Pancreas (tissue), 10 donors: ENCODE data around the gene PHF21A. TPM values are rescaled to one million over a fixed set of nuclear protein-coding genes. Genes with fewer than 3 reads are reported as not detected.

Source experiments
- ATAC-seq, 4 donors: fragments of 200-7000 bp; cut with Tn5 transposase; one replicate each; pipeline versions ENCODE4 v1.8.0 to v1.9.1; 2020; ENCODE audit warnings: mild to moderate bottlenecking in 4 of 4, moderate library complexity in 4 of 4
- DNase-seq, 6 donors: peaks; one replicate each; pipeline ENCODE4 v3.0.0-alpha.2; 2020
- FAIRE-seq: peaks from 2 replicates; lab custom pipeline; 2012; peaks lifted over from hg19 to GRCh38; lab: Jason Lieb, UNC
- H3K27ac ChIP-seq, 4 donors: fragments of 200-600 bp; sonication (generic); 1 replicate in 3 of 4; 2 replicates in 1 of 4; pipeline versions ENCODE4 v1.5.0 to v1.8.0; 2020
- H3K27me3 ChIP-seq, 4 donors: fragments of 200-600 bp; one replicate each; pipeline ENCODE4 v1.8.0; 2021
- H3K36me3 ChIP-seq, 3 donors: fragments of 200-600 bp; sonication (generic) in 1 of 3; one replicate each; pipeline versions ENCODE4 v1.5.0 to v1.8.0; 2020 to 2021
- H3K4me1 ChIP-seq, 3 donors: fragments of 200-600 bp; one replicate each; pipeline ENCODE4 v1.8.0; 2021
- H3K4me3 ChIP-seq, 4 donors: fragments of 200-600 bp; sonication (generic) in 2 of 4; one replicate each; pipeline versions ENCODE4 v1.5.0 to v1.8.0; 2020 to 2021
- H3K9me3 ChIP-seq, 4 donors: fragments of 200-600 bp; one replicate each; pipeline ENCODE4 v1.8.0; 2021
- WGBS, 2 donors: extraction: QIAGEN DNeasy Blood & Tissue Kit; methylation state at CpG; one replicate each; pipeline ENCODE4 v1.1.7; 2013; 5-methylcytosine and 5-hydroxymethylcytosine counted together
- intact Hi-C, 3 donors: fragments of 100-400 bp; cut with DNase I; formaldehyde crosslinking; loops; one replicate each; pipeline versions ENCODE4 v1.11.1 to v1.14.2; 2022
- polyA plus RNA-seq, 2 donors: library from polyadenylated mRNA; stranded (reverse); fragments of 200-250 nt; gene quantifications; one replicate each; pipeline ENCODE4 v1.2.3, GENCODE V29; 2013
- total RNA-seq, 6 donors: library from RNA; stranded (reverse); fragmentation: NEBNext Ultra II Directional in 4 of 6; extraction: Animal tissue kit (Norgen Biotek cat#: 25700) in 4 of 6; gene quantifications; one replicate each; pipeline versions ENCODE4 v1.2.1 to v1.2.4, GENCODE V29; 2021 to 2023
- TF ChIP-seq, protein P1 (sequence below), 4 donors: fragments of 200-600 bp; sonication (generic) in 3 of 4; IDR thresholded peaks; one replicate each; pipeline versions ENCODE4 v1.5.0 to v1.8.0; 2021; ENCODE audit warnings: antibody characterized with exemption in 4 of 4
- donor health status: healthy with polysubstance abuse.
- donor health status: DM: no; HTN: no; CAD: no; lungs with moderate emphysema.
- donor health status: DM: no; HTN: no; CAD: no.
- donor health status: control.
- donor health status: control.
- donor health status: Bipolar disorder and iron deficiency.
- donor health status: DM: yes; HTN: yes; CAD: no.
- donor health status: DM: no; HTN: no; CAD: no.
- donor health status: DM: no; HTN: no; CAD: no.
- donor health status: DM: yes; HTN: yes; CAD: no.

PHF21A gene
- total and polyA plus RNA-seq, 8 donors: 11.4 to 30.3 (median 14.4) TPM

DNA sequence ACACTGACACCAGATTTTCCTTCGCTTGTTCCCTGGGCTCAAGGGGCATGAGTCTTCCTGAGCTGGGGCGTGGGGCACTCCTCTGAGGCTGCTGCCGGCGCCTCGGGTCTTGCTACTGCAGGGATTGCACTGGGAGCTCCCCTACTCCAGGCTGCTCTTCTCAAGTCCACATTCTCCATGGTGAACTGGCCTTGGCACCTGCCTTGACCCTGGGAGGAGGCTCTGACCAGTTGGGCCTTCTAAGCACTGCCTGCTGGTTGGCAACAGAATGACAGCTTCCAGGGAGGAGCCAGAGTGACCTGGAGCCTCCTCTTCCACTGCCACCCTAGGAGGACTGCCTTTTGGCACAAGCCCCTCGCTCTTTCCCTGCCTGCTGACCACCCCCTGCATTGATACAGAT, 223.7 kb downstream of the PHF21A start:
- Histone ChIP-seq H3K27me3 (no peaks in the 10 kb centered on the region), H3K27ac (no peak overlapping the region), H3K9me3 (no peaks in the 10 kb centered on the region), H3K36me3 (peaks cover 0 to 5% (median 0%) of the 10 kb centered on the region in 3 donors), H3K4me3 (no peak overlapping the region), H3K4me1 (peaks cover 0 to 7% (median 4%) of the 10 kb centered on the region in 3 donors)
- intact Hi-C loops: no loop called here
- ATAC-seq: no peak
- DNase-seq: peak in 1 of 6 donors; percentile 46
- FAIRE-seq: no peak
- 87 to 93% methylated on average over 6 of the region's 6 CpGs for WGBS, 2 donors
- TF ChIP-seq, protein P1, sequence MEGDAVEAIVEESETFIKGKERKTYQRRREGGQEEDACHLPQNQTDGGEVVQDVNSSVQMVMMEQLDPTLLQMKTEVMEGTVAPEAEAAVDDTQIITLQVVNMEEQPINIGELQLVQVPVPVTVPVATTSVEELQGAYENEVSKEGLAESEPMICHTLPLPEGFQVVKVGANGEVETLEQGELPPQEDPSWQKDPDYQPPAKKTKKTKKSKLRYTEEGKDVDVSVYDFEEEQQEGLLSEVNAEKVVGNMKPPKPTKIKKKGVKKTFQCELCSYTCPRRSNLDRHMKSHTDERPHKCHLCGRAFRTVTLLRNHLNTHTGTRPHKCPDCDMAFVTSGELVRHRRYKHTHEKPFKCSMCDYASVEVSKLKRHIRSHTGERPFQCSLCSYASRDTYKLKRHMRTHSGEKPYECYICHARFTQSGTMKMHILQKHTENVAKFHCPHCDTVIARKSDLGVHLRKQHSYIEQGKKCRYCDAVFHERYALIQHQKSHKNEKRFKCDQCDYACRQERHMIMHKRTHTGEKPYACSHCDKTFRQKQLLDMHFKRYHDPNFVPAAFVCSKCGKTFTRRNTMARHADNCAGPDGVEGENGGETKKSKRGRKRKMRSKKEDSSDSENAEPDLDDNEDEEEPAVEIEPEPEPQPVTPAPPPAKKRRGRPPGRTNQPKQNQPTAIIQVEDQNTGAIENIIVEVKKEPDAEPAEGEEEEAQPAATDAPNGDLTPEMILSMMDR (IDR thresholded peaks at IDR 0.05): no peak

GRCh38 chr11:45896422-45896984, 224.8 kb downstream of the PHF21A start:
- Histone ChIP-seq H3K4me3 (peak overlapping the region in 1 of 4 donors; percentile 7), H3K4me1 (peaks cover 0 to 7% (median 4%) of the 10 kb centered on the region in 3 donors), H3K36me3 (no peaks in the 10 kb centered on the region), H3K9me3 (no peaks in the 10 kb centered on the region), H3K27ac (no peak overlapping the region), H3K27me3 (no peaks in the 10 kb centered on the region)
- no peak for FAIRE-seq
- intact Hi-C loops: no loop called here
- WGBS, 2 donors: 16 to 19% methylated on average over 19 of the region's 19 CpGs
- ATAC-seq: peak in 3 of 4 donors; percentile 13 to 40 (median 18)
- TF ChIP-seq, protein P1 (IDR thresholded peaks at IDR 0.05): no peak
- peak in 3 of 6 donors; percentile 58 to 88 (median 70) for DNase-seq

DNA sequence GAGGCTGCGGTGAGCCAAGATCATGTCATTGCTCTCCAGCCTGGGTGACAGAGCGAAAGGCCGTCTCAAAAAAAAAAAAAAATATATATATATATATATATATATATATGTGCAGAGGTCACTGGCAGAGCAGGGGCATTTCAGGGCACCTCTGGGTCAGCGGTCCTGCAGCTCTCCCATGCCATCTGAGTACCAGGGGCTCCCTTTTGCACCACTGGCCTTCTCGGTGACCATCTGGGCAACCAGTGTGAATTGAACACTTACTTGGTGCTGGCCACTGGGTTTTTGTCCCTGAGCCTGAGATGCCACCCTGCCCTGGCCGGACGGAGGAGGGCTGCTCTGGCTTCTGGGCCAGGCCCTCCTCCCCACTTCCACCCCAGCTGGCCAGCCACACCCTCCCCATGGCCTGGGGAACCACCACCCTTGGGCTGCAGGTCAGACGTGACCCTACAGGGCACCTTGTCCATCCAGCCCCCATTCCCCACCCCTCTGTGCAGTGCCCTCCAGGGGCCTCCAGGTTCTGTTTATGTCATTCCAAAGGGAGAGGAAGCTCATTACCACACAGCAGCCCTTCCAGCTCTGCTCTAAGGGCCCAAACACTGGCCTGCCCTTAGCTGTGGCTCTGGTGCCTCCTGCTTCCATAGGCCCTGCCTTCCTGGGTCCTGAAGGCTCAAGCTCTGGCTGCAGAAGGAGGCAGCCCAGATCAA, 225.5 kb downstream of the PHF21A start:
- WGBS, 2 donors: 90 to 95% methylated on average over 8 of the region's 8 CpGs
- H3K27me3 ChIP-seq: no peaks in the 10 kb centered on the region
- FAIRE-seq: no peak

DNA sequence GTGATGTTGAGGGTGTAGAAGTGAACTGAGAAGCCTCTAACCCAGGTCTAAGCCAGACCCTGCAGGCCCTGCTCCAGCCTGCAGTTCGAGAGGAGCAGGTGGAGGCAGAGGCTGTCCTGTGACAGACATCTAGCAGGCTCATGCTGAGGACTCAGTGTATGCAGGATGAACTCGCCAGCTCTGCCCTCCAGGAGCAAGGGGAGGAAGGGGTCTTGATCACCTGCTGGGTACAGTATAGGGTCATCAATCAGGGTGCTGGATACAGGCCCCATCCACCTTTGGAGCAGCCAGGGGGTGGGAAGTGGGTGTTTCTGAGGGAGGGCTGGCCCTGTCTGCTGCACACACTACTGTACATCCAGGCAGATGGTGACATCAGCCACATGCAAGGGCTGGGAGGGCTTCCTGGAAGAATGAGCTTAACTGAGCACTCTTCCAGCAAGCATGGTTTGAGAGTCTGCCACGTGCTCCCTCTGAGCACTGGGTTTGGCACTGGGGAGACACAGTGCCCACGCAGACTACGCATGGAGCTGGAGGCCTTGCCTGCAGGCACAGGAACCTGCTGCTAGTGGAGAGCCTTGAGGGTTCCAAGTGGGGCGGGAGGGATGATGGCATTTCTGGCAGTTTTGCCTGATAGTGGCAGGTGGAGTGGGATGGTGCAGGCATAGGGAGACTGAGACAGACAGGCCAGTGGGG, 226.6 kb downstream of the PHF21A start:
- no peaks in the 10 kb centered on the region for H3K36me3 ChIP-seq
- H3K27me3 ChIP-seq: no peaks in the 10 kb centered on the region
- no peak for ATAC-seq
- H3K4me3 ChIP-seq: no peak overlapping the region
- peak in 2 of 6 donors; percentile 21 to 52 for DNase-seq
- FAIRE-seq: no peak
- TF ChIP-seq, protein P1 (IDR thresholded peaks at IDR 0.05): no peak
- no peak overlapping the region for H3K27ac ChIP-seq
- 86 to 91% methylated on average over 6 of the region's 6 CpGs for WGBS, 2 donors
- H3K4me1 ChIP-seq: peaks cover 0 to 7% (median 4%) of the 10 kb centered on the region in 3 donors
- intact Hi-C loops: no loop called here
- H3K9me3 ChIP-seq: no peaks in the 10 kb centered on the region

More for the DNA sequence above, 225.5 kb downstream of the PHF21A start:
- ATAC-seq (no peak), DNase-seq (peak in 2 of 6 donors; percentile 30 to 64)
- H3K27ac ChIP-seq: no peak overlapping the region
- no peaks in the 10 kb centered on the region for H3K36me3 ChIP-seq
- H3K4me3 ChIP-seq: no peak overlapping the region
- no peaks in the 10 kb centered on the region for H3K9me3 ChIP-seq
- H3K4me1 ChIP-seq: peaks cover 0 to 7% (median 4%) of the 10 kb centered on the region in 3 donors
- TF ChIP-seq, protein P1 (IDR thresholded peaks at IDR 0.05): no peak
- intact Hi-C loops: no loop called here
